ENCODE measurements around the gene CA6.

- TF ChIP-seq EP300 (IDR thresholded peaks at IDR 0.05) (no peak), POLR2AphosphoS5 (IDR thresholded peaks at IDR 0.05) (peak; percentile 72 to 84), POLR2A (IDR thresholded peaks at IDR 0.05; ENCODE audit: low read depth) (no peak)
These were observed 40.5 kb downstream of the CA6 start for GRCh38 chr1:8985915-8986813.
